OCI-LY1 (cell line): Measurements from ENCODE around the gene OR52A1.

Experiments
- H2AFZ ChIP-seq: fragments of 200-600 bp; sonication (generic), shearing (Covaris generic); 2 replicates; pipeline ENCODE4 v1.6.0; 2014; ENCODE audit warnings: antibody characterized with exemption, mild to moderate bottlenecking, low read length
- H3F3A ChIP-seq: fragments of 200-600 bp; sonication (generic), shearing (Covaris generic); 2 replicates; pipeline ENCODE4 v1.6.0; 2014; ENCODE audit warnings: mild to moderate bottlenecking, antibody characterized with exemption, low read length, moderate library complexity; ENCODE audit not compliant: insufficient read depth
- H3K27ac ChIP-seq: fragments of 200-600 bp; sonication (generic); 2 replicates; pipeline ENCODE4 v1.5.1; 2014; ENCODE audit warnings: low read length, mixed run types, mild to moderate bottlenecking, low read depth; ENCODE audit not compliant: poor library complexity, severe bottlenecking
- H3K27me3 ChIP-seq: fragments of 200-600 bp; sonication (generic); 2 replicates; pipeline ENCODE4 v1.6.0; 2014; ENCODE audit warnings: antibody characterized with exemption, mild to moderate bottlenecking, low read length, moderate library complexity; ENCODE audit not compliant: insufficient read depth
- H3K36me3 ChIP-seq: fragments of 200-600 bp; sonication (generic); 2 replicates; pipeline ENCODE4 v1.6.1; 2014; ENCODE audit warnings: mild to moderate bottlenecking, antibody characterized with exemption, low read length, moderate library complexity, mixed read lengths; ENCODE audit not compliant: insufficient read depth
- H3K4me1 ChIP-seq: fragments of 200-600 bp; sonication (generic); 2 replicates; pipeline ENCODE4 v1.5.1; 2014; ENCODE audit warnings: mild to moderate bottlenecking, low read length, moderate library complexity; ENCODE audit not compliant: insufficient read depth, severe bottlenecking
- H3K4me2 ChIP-seq: fragments of 200-600 bp; sonication (generic), shearing (Covaris generic); 2 replicates; pipeline ENCODE4 v1.6.1; 2014; ENCODE audit warnings: low read length
- H3K4me3 ChIP-seq: fragments of 200-600 bp; sonication (generic); 2 replicates; pipeline ENCODE4 v1.5.1; 2014; ENCODE audit warnings: low read length, low read depth, mild to moderate bottlenecking, mixed read lengths; ENCODE audit not compliant: poor library complexity, severe bottlenecking
- H3K79me2 ChIP-seq: fragments of 200-600 bp; shearing (Covaris generic); 2 replicates; pipeline ENCODE4 v1.6.1; 2016; ENCODE audit warnings: mixed run types, low read length, mixed read lengths; ENCODE audit not compliant: insufficient read depth
- H3K9ac ChIP-seq: fragments of 200-600 bp; sonication (generic), shearing (Covaris generic); 2 replicates; pipeline ENCODE4 v1.6.1; 2014; ENCODE audit warnings: mild to moderate bottlenecking, low read length, mixed read lengths
- H3K9me2 ChIP-seq: fragments of 200-600 bp; sonication (generic), shearing (Covaris generic); 2 replicates; pipeline ENCODE4 v1.6.1; 2014; ENCODE audit warnings: low read depth, mild to moderate bottlenecking, low read length, mixed read lengths
- H3K9me3 ChIP-seq: fragments of 200-600 bp; shearing (Covaris generic); 2 replicates; pipeline ENCODE4 v1.6.1; 2014; ENCODE audit warnings: low read length, mixed read lengths
- H4K20me1 ChIP-seq: fragments of 200-600 bp; sonication (generic), shearing (Covaris generic); 2 replicates; pipeline ENCODE4 v1.6.0; 2016; ENCODE audit warnings: mild to moderate bottlenecking, low read length; ENCODE audit not compliant: insufficient read depth
- EZH2 ChIP-seq: fragments of 200-600 bp; sonication (generic), shearing (Covaris generic); IDR thresholded peaks from 2 replicates; pipeline ENCODE4 v1.8.0; 2017; ENCODE audit warnings: borderline replicate concordance, mixed run types, mild to moderate bottlenecking, antibody characterized with exemption, low read length, moderate library complexity, mixed read lengths
- TF ChIP-seq, protein P1 (sequence below): fragments of 200-600 bp; sonication (generic), shearing (Covaris generic); IDR thresholded peaks from 2 replicates; pipeline ENCODE4 v1.5.1; 2017; ENCODE audit warnings: mild to moderate bottlenecking, antibody characterized with exemption, low read length, moderate library complexity, mixed read lengths

OR52A1 gene

GRCh38 chr11:5154657-5155056 lies at the start of gene OR52A1:
TSS of gene OR52A1 (minus strand) at chr11:5154757. CDS start at chr11:5152369, 2,388 bp downstream.
- Histone ChIP-seq H3K27me3 (no peaks in the 10 kb centered on the region), H4K20me1 (no peaks in the 10 kb centered on the region), H3K36me3 (no peaks in the 10 kb centered on the region), H3K4me2 (no peak within 1 kb of the TSS), H2AFZ (no peak within 1 kb of the TSS), H3K9ac (no peak within 1 kb of the TSS), H3K27ac (no peak within 1 kb of the TSS), H3K79me2 (no peaks in the 10 kb centered on the region), H3F3A (no peaks in the 10 kb centered on the region), H3K9me2 (no peaks in the 10 kb centered on the region), H3K4me3 (no peak within 1 kb of the TSS), H3K4me1 (no peaks in the 10 kb centered on the region), H3K9me3 (no peaks in the 10 kb centered on the region)
- no peak for TF ChIP-seq EZH2
- TF ChIP-seq, protein P1, sequence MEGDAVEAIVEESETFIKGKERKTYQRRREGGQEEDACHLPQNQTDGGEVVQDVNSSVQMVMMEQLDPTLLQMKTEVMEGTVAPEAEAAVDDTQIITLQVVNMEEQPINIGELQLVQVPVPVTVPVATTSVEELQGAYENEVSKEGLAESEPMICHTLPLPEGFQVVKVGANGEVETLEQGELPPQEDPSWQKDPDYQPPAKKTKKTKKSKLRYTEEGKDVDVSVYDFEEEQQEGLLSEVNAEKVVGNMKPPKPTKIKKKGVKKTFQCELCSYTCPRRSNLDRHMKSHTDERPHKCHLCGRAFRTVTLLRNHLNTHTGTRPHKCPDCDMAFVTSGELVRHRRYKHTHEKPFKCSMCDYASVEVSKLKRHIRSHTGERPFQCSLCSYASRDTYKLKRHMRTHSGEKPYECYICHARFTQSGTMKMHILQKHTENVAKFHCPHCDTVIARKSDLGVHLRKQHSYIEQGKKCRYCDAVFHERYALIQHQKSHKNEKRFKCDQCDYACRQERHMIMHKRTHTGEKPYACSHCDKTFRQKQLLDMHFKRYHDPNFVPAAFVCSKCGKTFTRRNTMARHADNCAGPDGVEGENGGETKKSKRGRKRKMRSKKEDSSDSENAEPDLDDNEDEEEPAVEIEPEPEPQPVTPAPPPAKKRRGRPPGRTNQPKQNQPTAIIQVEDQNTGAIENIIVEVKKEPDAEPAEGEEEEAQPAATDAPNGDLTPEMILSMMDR, result no peak

GRCh38 chr11:5203366-5203765 lies 48.8 kb upstream of the OR52A1 start:
- no peaks in the 10 kb centered on the region for H3K9me3 ChIP-seq
- no peaks in the 10 kb centered on the region for H3K36me3 ChIP-seq
- H4K20me1 ChIP-seq, result no peaks in the 10 kb centered on the region
- H3F3A ChIP-seq, result no peaks in the 10 kb centered on the region
- H3K4me2 ChIP-seq, result no peak overlapping the region
- H3K4me3 ChIP-seq, result no peak overlapping the region
- no peaks in the 10 kb centered on the region for H3K4me1 ChIP-seq
- no peak for TF ChIP-seq EZH2
- TF ChIP-seq, protein P1, result no peak
- H3K27ac ChIP-seq, result no peak overlapping the region
- H2AFZ ChIP-seq, result no peak overlapping the region
- H3K9ac ChIP-seq, result no peak overlapping the region
- no peaks in the 10 kb centered on the region for H3K79me2 ChIP-seq
- H3K9me2 ChIP-seq, result no peaks in the 10 kb centered on the region
- H3K27me3 ChIP-seq, result no peaks in the 10 kb centered on the region

DNA sequence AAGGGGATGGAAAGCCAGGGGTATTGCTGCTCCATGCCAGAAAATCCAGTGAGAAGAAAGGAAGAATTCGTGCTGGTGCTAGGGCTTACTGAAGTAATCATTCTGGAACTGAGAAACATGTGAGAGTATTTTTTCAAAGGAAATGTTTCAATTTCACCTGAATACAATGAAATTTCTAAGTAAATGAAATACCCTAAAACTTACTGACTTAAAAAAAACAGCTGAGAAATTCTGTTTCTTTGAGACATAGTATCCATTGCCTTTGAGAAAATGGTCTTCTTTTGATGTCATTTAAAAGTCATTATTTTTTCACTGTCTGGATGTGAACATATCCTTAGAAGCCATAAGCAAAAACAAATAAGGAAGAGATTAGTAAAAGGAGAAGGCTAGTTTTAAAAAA lies 46.0 kb upstream of the OR52A1 start, which contains the start of gene OR51V1:
Gene OR51V1, minus strand, starts transcription at position 101 of the 400 bp plus-strand sequence. Its CDS starts 0 bp downstream, at position 101.
- H3K9me3 ChIP-seq, result no peaks in the 10 kb centered on the region
- H3K27me3 ChIP-seq, result no peaks in the 10 kb centered on the region
- H3K4me1 ChIP-seq, result no peaks in the 10 kb centered on the region
- TF ChIP-seq, protein P1, result no peak
- no peak for TF ChIP-seq EZH2
- no peaks in the 10 kb centered on the region for H4K20me1 ChIP-seq
- no peak within 1 kb of the TSS for H2AFZ ChIP-seq
- H3K9ac ChIP-seq, result no peak within 1 kb of the TSS
- no peak within 1 kb of the TSS for H3K27ac ChIP-seq
- no peaks in the 10 kb centered on the region for H3F3A ChIP-seq
- H3K36me3 ChIP-seq, result no peaks in the 10 kb centered on the region
- no peaks in the 10 kb centered on the region for H3K79me2 ChIP-seq
- no peaks in the 10 kb centered on the region for H3K9me2 ChIP-seq
- H3K4me2 ChIP-seq, result no peak within 1 kb of the TSS
- no peak within 1 kb of the TSS for H3K4me3 ChIP-seq
